Small intestine (tissue), 7 donors: Measurements from ENCODE around the gene ATP8A2. TPM values are rescaled to one million over a fixed set of nuclear protein-coding genes. Genes with fewer than 3 reads are reported as not detected.

Experiments
- DNase-seq, 2 donors: peaks; one replicate each; pipeline versions ENCODE4 v3.0.0 to v3.0.0-alpha.2; 2013
- FAIRE-seq: peaks from 2 replicates; lab custom pipeline; 2012; peaks lifted over from hg19 to GRCh38; lab: Jason Lieb, UNC
- H3K27ac ChIP-seq, 3 donors: one replicate each; pipeline ENCODE4 v1.5.1; 2013; ENCODE audit warnings: low read length in 2 of 3, mild to moderate bottlenecking in 2 of 3, control low read depth in 1 of 3, inconsistent platforms in 1 of 3, low read depth in 1 of 3, moderate library complexity in 1 of 3
- H3K27me3 ChIP-seq, 3 donors: one replicate each; pipeline ENCODE4 v1.6.1; 2013; ENCODE audit warnings: low read length in 3 of 3, inconsistent platforms in 1 of 3; ENCODE audit not compliant: control insufficient read depth in 3 of 3, insufficient read depth in 3 of 3
- H3K36me3 ChIP-seq, 3 donors: one replicate each; pipeline ENCODE4 v1.6.1; 2013; ENCODE audit warnings: low read length in 3 of 3, inconsistent platforms in 1 of 3, low read depth in 1 of 3, mild to moderate bottlenecking in 1 of 3, moderate library complexity in 1 of 3; ENCODE audit not compliant: control insufficient read depth in 3 of 3, insufficient read depth in 2 of 3
- H3K4me1 ChIP-seq, 3 donors: one replicate each; pipeline ENCODE4 v1.6.1; 2013; ENCODE audit warnings: low read length in 2 of 3, inconsistent platforms in 1 of 3, low read depth in 1 of 3, mild to moderate bottlenecking in 1 of 3, moderate library complexity in 1 of 3; ENCODE audit not compliant: control insufficient read depth in 3 of 3, insufficient read depth in 2 of 3
- H3K4me3 ChIP-seq, 3 donors: one replicate each; pipeline ENCODE4 v1.5.1; 2013; ENCODE audit warnings: low read length in 3 of 3, control low read depth in 1 of 3, inconsistent platforms in 1 of 3, low read depth in 1 of 3, mild to moderate bottlenecking in 1 of 3, moderate library complexity in 1 of 3
- H3K9me3 ChIP-seq, 2 donors: one replicate each; pipeline ENCODE4 v1.6.1; 2013; ENCODE audit warnings: low read depth in 1 of 2, low read length in 1 of 2; ENCODE audit not compliant: control insufficient read depth in 2 of 2, insufficient read depth in 1 of 2
- WGBS, 3 donors: extraction: QIAGEN DNeasy Blood & Tissue Kit; methylation state at CpG; one replicate each; pipeline ENCODE4 v1.1.7; 2013; 5-methylcytosine and 5-hydroxymethylcytosine counted together
- polyA plus RNA-seq, 4 donors: library from polyadenylated mRNA; stranded (reverse) in 3 of 4; unstranded in 1 of 4; fragments of 200-250 nt in 3 of 4; fragments of 120-200 nt in 1 of 4; gene quantifications; one replicate each; pipeline versions ENCODE4 v1.2.1 to v1.2.3, GENCODE V29; 2013
- donor health status: healthy with polysubstance abuse.
- donor health status: control.
- donor health status: control.
- donor health status: Bipolar disorder and iron deficiency.
- donor health status: healthy.

ATP8A2 gene
- polyA plus RNA-seq, 4 donors = 0.72 to 0.79 TPM; not detected in 2

GRCh38 chr13:25844559-25845434 lies 473.0 kb downstream of the ATP8A2 start:
- WGBS, 3 donors = 80 to 83% (median 83%) methylated on average over 7 of the region's 7 CpGs
- Histone ChIP-seq H3K9me3 (no peaks in the 10 kb centered on the region), H3K4me3 (no peak overlapping the region), H3K36me3 (no peaks in the 10 kb centered on the region), H3K27ac (no peak overlapping the region), H3K27me3 (no peaks in the 10 kb centered on the region), H3K4me1 (peaks cover 0 to 9% (median 0%) of the 10 kb centered on the region in 3 donors)
- DNase-seq (no peak), FAIRE-seq (no peak)

- Histone ChIP-seq H3K9me3 (no peaks in the 10 kb centered on the region), H3K27me3 (no peaks in the 10 kb centered on the region), H3K4me1 (peaks cover 0 to 9% (median 0%) of the 10 kb centered on the region in 3 donors), H3K36me3 (no peaks in the 10 kb centered on the region), H3K4me3 (no peak overlapping the region), H3K27ac (peak overlapping the region in 2 of 3 donors; percentile 5 to 72)
- FAIRE-seq (no peak), DNase-seq (no peak)
- WGBS, 3 donors = 83 to 89% (median 86%) methylated on average over 4 of the region's 4 CpGs
Measured at GRCh38 chr13:25846222-25846984, 474.6 kb downstream of the ATP8A2 start.

- no peak overlapping the region for H3K4me3 ChIP-seq
- peak overlapping the region in 2 of 3 donors; percentile 5 to 72 for H3K27ac ChIP-seq
- DNase-seq (peak in 1 of 2 donors; percentile 33), FAIRE-seq (no peak)
- no peaks in the 10 kb centered on the region for H3K27me3 ChIP-seq
- H3K9me3 ChIP-seq = no peaks in the 10 kb centered on the region
- no peaks in the 10 kb centered on the region for H3K36me3 ChIP-seq
- 59 to 80% (median 70%) methylated on average over 5 of the region's 5 CpGs for WGBS, 3 donors
- peaks cover 0 to 9% (median 0%) of the 10 kb centered on the region in 3 donors for H3K4me1 ChIP-seq
Measured at GRCh38 chr13:25847145-25847544, 475.4 kb downstream of the ATP8A2 start.

- 67 to 76% (median 75%) methylated on average over 11 of the region's 11 CpGs for WGBS, 3 donors
- H3K27ac ChIP-seq = peak overlapping the region in 1 of 3 donors; percentile 48
- peaks cover 0 to 9% (median 0%) of the 10 kb centered on the region in 3 donors for H3K4me1 ChIP-seq
- no peak overlapping the region for H3K4me3 ChIP-seq
- H3K9me3 ChIP-seq = no peaks in the 10 kb centered on the region
- no peak for FAIRE-seq
- no peak for DNase-seq
- no peaks in the 10 kb centered on the region for H3K36me3 ChIP-seq
- no peaks in the 10 kb centered on the region for H3K27me3 ChIP-seq
Measured at GRCh38 chr13:25847635-25848626, 476.2 kb downstream of the ATP8A2 start.

GRCh38 chr13:25848812-25849745 lies 477.3 kb downstream of the ATP8A2 start:
- DNase-seq (no peak), FAIRE-seq (no peak)
- Histone ChIP-seq H3K9me3 (no peaks in the 10 kb centered on the region), H3K27me3 (no peaks in the 10 kb centered on the region), H3K36me3 (no peaks in the 10 kb centered on the region), H3K4me1 (peaks cover 0 to 9% (median 0%) of the 10 kb centered on the region in 3 donors), H3K27ac (no peak overlapping the region), H3K4me3 (no peak overlapping the region)
- WGBS, 3 donors = 72 to 78% (median 76%) methylated on average over 8 of the region's 8 CpGs

- 57 to 84% (median 69%) methylated on average over 4 of the region's 4 CpGs for WGBS, 3 donors
Measured at GRCh38 chr13:25857830-25858229, 486.1 kb downstream of the ATP8A2 start.

GRCh38 chr13:25859528-25859927 lies 487.8 kb downstream of the ATP8A2 start:
- Histone ChIP-seq H3K36me3 (no peaks in the 10 kb centered on the region), H3K4me3 (no peak overlapping the region), H3K4me1 (no peaks in the 10 kb centered on the region), H3K27me3 (no peaks in the 10 kb centered on the region), H3K27ac (no peak overlapping the region), H3K9me3 (no peaks in the 10 kb centered on the region)
- 62 to 64% (median 63%) methylated on average over 3 of the region's 3 CpGs for WGBS, 3 donors
- DNase-seq (no peak), FAIRE-seq (no peak)

More at GRCh38 chr13:25857830-25858229, 486.1 kb downstream of the ATP8A2 start:
- Histone ChIP-seq H3K27me3 (no peaks in the 10 kb centered on the region), H3K4me3 (no peak overlapping the region), H3K36me3 (no peaks in the 10 kb centered on the region), H3K27ac (no peak overlapping the region), H3K9me3 (no peaks in the 10 kb centered on the region), H3K4me1 (no peaks in the 10 kb centered on the region)
- FAIRE-seq (no peak), DNase-seq (no peak)
